Thyroid gland (tissue), 4 donors: ENCODE measurements around the gene ENOX1.

Experiments used
- POLR2A ChIP-seq, 2 donors: fragments of 450-650 bp; IDR thresholded peaks; one replicate each; pipeline ENCODE4 v1.6.1; 2017; ENCODE audit warnings: antibody characterized with exemption in 2 of 2, mild to moderate bottlenecking in 2 of 2, moderate library complexity in 1 of 2
- TF ChIP-seq, protein P1 (sequence below), 6 experiments: fragments of 200-600 bp in 3 of 6; fragments of 450-650 bp in 3 of 6; sonication (generic) in 3 of 6; IDR thresholded peaks; one replicate each; pipeline ENCODE4 v1.5.1; 2016 to 2019; ENCODE audit warnings: antibody characterized with exemption in 6 of 6, mild to moderate bottlenecking in 2 of 6, inconsistent platforms in 1 of 6, moderate library complexity in 1 of 6

DNA sequence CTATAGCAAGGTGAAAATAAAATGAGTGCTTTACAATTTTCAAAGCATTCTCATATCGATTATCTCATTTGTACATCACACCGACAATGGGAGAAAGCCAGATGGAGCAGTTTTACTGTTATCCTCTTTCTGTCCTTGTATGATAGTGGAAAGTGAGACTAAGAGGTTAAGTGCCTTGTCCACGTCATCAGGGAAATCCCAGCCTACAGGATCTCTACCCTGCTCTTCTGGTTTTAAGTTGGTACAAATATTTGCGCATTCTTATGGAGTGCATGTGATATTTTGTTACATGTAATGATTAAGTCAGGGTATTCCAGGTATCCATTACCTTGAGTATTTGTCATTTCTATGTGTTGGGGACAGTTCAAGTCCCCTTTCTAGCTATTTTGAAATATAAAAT lies 12.4 kb upstream of the ENOX1 start:
- TF ChIP-seq, protein P1, sequence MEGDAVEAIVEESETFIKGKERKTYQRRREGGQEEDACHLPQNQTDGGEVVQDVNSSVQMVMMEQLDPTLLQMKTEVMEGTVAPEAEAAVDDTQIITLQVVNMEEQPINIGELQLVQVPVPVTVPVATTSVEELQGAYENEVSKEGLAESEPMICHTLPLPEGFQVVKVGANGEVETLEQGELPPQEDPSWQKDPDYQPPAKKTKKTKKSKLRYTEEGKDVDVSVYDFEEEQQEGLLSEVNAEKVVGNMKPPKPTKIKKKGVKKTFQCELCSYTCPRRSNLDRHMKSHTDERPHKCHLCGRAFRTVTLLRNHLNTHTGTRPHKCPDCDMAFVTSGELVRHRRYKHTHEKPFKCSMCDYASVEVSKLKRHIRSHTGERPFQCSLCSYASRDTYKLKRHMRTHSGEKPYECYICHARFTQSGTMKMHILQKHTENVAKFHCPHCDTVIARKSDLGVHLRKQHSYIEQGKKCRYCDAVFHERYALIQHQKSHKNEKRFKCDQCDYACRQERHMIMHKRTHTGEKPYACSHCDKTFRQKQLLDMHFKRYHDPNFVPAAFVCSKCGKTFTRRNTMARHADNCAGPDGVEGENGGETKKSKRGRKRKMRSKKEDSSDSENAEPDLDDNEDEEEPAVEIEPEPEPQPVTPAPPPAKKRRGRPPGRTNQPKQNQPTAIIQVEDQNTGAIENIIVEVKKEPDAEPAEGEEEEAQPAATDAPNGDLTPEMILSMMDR (IDR thresholded peaks at IDR 0.05), result no peak
- no peak for TF ChIP-seq POLR2A (IDR thresholded peaks at IDR 0.05)
